MCF 10A (cell line): Measurements from ENCODE around the gene CPNE4. TPM values are rescaled to one million over a fixed set of nuclear protein-coding genes. Genes with fewer than 3 reads are reported as not detected.
A peak's percentile ranks its signal among the peaks of the same experiment; 100 is the strongest.

Experiments used
- BruUV-seq: library from RNA; stranded (reverse); fragments of 400-500 nt; replicated peaks from 2 replicates; lab custom pipeline; 2021; lab: Mats Ljungman, UMichigan
- CTCF ChIA-PET: fragments of 300-600 bp; sonication (Branson Sonifier 250); formaldehyde crosslinking; extraction: SDS; loops from one replicate; lab custom pipeline; 2021; ENCODE audit warnings: antibody characterized with exemption, inconsistent platforms; lab: Yijun Ruan, JAX
- POLR2A ChIA-PET: fragments of 300-600, 350-650 bp; sonication (Branson Sonifier 250); formaldehyde crosslinking; extraction: SDS; loops from one replicate; lab custom pipeline; 2020; ENCODE audit warnings: antibody characterized with exemption, inconsistent platforms; lab: Yijun Ruan, JAX
- DNase-seq: peaks from one replicate; pipeline ENCODE4 v3.0.0-alpha.2; 2018; ENCODE audit not compliant: unreplicated experiment
- H3K27ac Mint-ChIP-seq: one replicate; pipeline ENCODE4 v1.8.0; 2022; ENCODE audit warnings: mild to moderate bottlenecking, low read depth, mixed read lengths; ENCODE audit not compliant: unreplicated experiment
- H3K27me3 Mint-ChIP-seq: one replicate; pipeline ENCODE4 v1.8.0; 2022; ENCODE audit warnings: mixed read lengths; ENCODE audit not compliant: insufficient read depth, unreplicated experiment
- H3K36me3 Mint-ChIP-seq: one replicate; pipeline ENCODE4 v1.8.0; 2022; ENCODE audit warnings: mild to moderate bottlenecking, moderate library complexity, mixed read lengths; ENCODE audit not compliant: insufficient read depth, unreplicated experiment
- H3K4me1 Mint-ChIP-seq: one replicate; pipeline ENCODE4 v1.8.0; 2022; ENCODE audit warnings: mixed read lengths; ENCODE audit not compliant: insufficient read depth, unreplicated experiment
- H3K4me3 Mint-ChIP-seq: one replicate; pipeline ENCODE4 v1.8.0; 2022; ENCODE audit warnings: mild to moderate bottlenecking, moderate library complexity, mixed read lengths; ENCODE audit not compliant: unreplicated experiment
- H3K9me3 Mint-ChIP-seq: one replicate; pipeline ENCODE4 v1.8.0; 2022; ENCODE audit warnings: mixed read lengths; ENCODE audit not compliant: unreplicated experiment
- intact Hi-C: fragments of 100-400 bp; cut with micrococcal nuclease; formaldehyde crosslinking; loops from 2 replicates; pipeline ENCODE4 v1.14.1; 2022
- total RNA-seq: library from RNA; stranded (reverse); gene quantifications from 2 replicates; pipeline ENCODE4 v1.2.3, GENCODE V29; 2022
- TF ChIP-seq, protein P1 (sequence below): fragments of 200-600 bp; IDR thresholded peaks from one replicate; pipeline ENCODE4 v1.8.0; 2022; ENCODE audit warnings: antibody characterized with exemption, mild to moderate bottlenecking; ENCODE audit not compliant: unreplicated experiment

Gene CPNE4
- total RNA-seq, 1 experiment from 2014 or later: not detected

GRCh38 chr3:131550562-131551465 lies 484.0 kb downstream of the CPNE4 start:
- no peaks in the 10 kb centered on the region for H3K4me1 Mint-ChIP-seq
- no TSS peak for BruUV-seq
- intact Hi-C loops: no loop called here

DNA sequence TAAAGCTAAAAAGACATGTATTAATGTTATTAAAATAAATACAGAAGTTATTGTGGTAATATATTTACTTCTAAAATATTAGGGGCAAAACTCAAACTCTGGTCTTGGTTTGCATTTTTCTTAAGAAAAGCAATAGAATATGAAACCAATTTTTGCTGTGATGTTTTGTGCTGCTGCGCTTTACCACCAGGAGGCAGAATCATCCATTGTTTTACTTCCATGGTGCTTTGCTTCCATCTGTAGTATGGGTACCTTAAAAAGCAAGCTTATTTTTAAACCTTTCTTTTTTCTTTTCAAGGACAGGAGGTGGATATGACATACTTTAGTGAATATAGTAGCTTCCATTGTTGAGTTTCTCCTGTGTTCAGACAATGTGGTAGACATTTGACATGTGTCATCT lies 485.5 kb downstream of the CPNE4 start:
- peaks cover 32% of the 10 kb centered on the region for H3K27me3 Mint-ChIP-seq
- no peaks in the 10 kb centered on the region for H3K36me3 Mint-ChIP-seq
- no peak overlapping the region for H3K27ac Mint-ChIP-seq
- no TSS peak for BruUV-seq
- H3K4me1 Mint-ChIP-seq: peaks cover 3% of the 10 kb centered on the region
- intact Hi-C loops: no loop called here
- TF ChIP-seq, protein P1, sequence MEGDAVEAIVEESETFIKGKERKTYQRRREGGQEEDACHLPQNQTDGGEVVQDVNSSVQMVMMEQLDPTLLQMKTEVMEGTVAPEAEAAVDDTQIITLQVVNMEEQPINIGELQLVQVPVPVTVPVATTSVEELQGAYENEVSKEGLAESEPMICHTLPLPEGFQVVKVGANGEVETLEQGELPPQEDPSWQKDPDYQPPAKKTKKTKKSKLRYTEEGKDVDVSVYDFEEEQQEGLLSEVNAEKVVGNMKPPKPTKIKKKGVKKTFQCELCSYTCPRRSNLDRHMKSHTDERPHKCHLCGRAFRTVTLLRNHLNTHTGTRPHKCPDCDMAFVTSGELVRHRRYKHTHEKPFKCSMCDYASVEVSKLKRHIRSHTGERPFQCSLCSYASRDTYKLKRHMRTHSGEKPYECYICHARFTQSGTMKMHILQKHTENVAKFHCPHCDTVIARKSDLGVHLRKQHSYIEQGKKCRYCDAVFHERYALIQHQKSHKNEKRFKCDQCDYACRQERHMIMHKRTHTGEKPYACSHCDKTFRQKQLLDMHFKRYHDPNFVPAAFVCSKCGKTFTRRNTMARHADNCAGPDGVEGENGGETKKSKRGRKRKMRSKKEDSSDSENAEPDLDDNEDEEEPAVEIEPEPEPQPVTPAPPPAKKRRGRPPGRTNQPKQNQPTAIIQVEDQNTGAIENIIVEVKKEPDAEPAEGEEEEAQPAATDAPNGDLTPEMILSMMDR: peak; percentile 15
- POLR2A ChIA-PET: no interaction called here
- no peaks in the 10 kb centered on the region for H3K9me3 Mint-ChIP-seq
- CTCF ChIA-PET: interaction anchor here (0.6 to 1.7 kb wide), 4 partner anchors 13 to 522 kb away, joined by 3 to 6 read pairs (median 4); no protein-coding TSS in a partner anchor
- no peak overlapping the region for H3K4me3 Mint-ChIP-seq
- DNase-seq: peak; percentile 27

More at GRCh38 chr3:131550562-131551465, 484.0 kb downstream of the CPNE4 start:
- no peak overlapping the region for H3K4me3 Mint-ChIP-seq
- peaks cover 32% of the 10 kb centered on the region for H3K27me3 Mint-ChIP-seq
- POLR2A ChIA-PET: interaction anchor here (1.4 to 1.9 kb wide), 2 partner anchors 11 to 12 kb away, joined by 3 to 4 read pairs; no protein-coding TSS in a partner anchor
- no peaks in the 10 kb centered on the region for H3K9me3 Mint-ChIP-seq
- CTCF ChIA-PET: interaction anchor here (1.0 to 1.2 kb wide), 2 partner anchors 244 to 479 kb away, joined by 3 to 4 read pairs; no protein-coding TSS in a partner anchor
- H3K27ac Mint-ChIP-seq: no peak overlapping the region
- DNase-seq: no peak
- H3K36me3 Mint-ChIP-seq: no peaks in the 10 kb centered on the region
- TF ChIP-seq, protein P1: no peak

DNA sequence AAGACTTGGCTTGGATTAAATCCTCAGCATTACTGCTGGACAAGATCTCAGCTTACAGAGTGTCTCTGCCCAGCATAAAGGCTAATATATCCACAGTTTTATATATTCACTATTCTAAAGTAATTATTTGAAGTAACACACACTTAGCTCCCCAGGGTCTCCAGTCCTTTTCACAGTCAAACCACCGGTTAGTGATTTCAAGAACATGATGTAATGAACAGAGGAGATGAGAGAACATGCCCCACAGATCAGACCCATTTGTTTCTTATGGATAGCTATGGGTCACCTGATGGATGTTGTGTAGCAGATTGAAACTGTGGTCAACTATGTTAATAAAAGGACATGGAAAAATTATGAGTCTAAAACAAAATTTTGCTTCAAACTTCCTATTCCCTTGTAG lies 487.2 kb downstream of the CPNE4 start:
- TF ChIP-seq, protein P1: no peak

GRCh38 chr3:131546441-131546840 lies 488.4 kb downstream of the CPNE4 start:
- POLR2A ChIA-PET: no interaction called here
- no peak for DNase-seq
- Mint-ChIP-seq H3K36me3 (no peaks in the 10 kb centered on the region), H3K4me3 (no peak overlapping the region), H3K27me3 (peaks cover 20% of the 10 kb centered on the region), H3K27ac (no peak overlapping the region), H3K4me1 (peaks cover 11% of the 10 kb centered on the region), H3K9me3 (no peaks in the 10 kb centered on the region)
- intact Hi-C loops: no loop called here
- TF ChIP-seq, protein P1: no peak
- CTCF ChIA-PET: no interaction called here
- BruUV-seq: no TSS peak

More for the DNA sequence above, 487.2 kb downstream of the CPNE4 start:
- H3K27ac Mint-ChIP-seq: no peak overlapping the region
- H3K27me3 Mint-ChIP-seq: peaks cover 20% of the 10 kb centered on the region
- BruUV-seq: no TSS peak
- H3K9me3 Mint-ChIP-seq: no peaks in the 10 kb centered on the region
- intact Hi-C loops: no loop called here
- peaks cover 11% of the 10 kb centered on the region for H3K4me1 Mint-ChIP-seq
- H3K36me3 Mint-ChIP-seq: no peaks in the 10 kb centered on the region
- no peak for DNase-seq
- POLR2A ChIA-PET: no interaction called here
- H3K4me3 Mint-ChIP-seq: no peak overlapping the region
- CTCF ChIA-PET: interaction anchor here (0.6 to 1.2 kb wide), 3 partner anchors 10 to 654 kb away, joined by 3 to 4 read pairs (median 3); no protein-coding TSS in a partner anchor
